Naive thymus-derived CD8-positive, alpha-beta T cell (primary cell): ENCODE measurements around the gene MOSPD3. TPM values are rescaled to one million over a fixed set of nuclear protein-coding genes. Genes with fewer than 3 reads are reported as not detected.

Source experiments
- ATAC-seq, 2 donors: fragments of 150-1000 bp; cut with Tn5 transposase in 1 of 2; sonication (Bioruptor Pico), chemical (Tn5 transposase) in 1 of 2; 1 replicate in 1 of 2; 2 replicates in 1 of 2; pipeline ENCODE4 v1.10.0; 2021; ENCODE audit warnings: mild to moderate bottlenecking in 2 of 2, moderate library complexity in 2 of 2
- POLR2A ChIA-PET: fragments of 350-600 bp; sonication (Branson Sonifier 250); formaldehyde crosslinking; loops from one replicate; lab custom pipeline; 2021; ENCODE audit warnings: antibody characterized with exemption; lab: Charles Lee
- DNase-seq, 10 donors: peaks; one replicate each; pipeline versions ENCODE4 v3.0.0 to v3.0.0-alpha.2; 2020 to 2022
- H3K27ac Mint-ChIP-seq, 10 donors: one replicate each; pipeline ENCODE4 v1.8.0; 2020 to 2022; ENCODE audit warnings: mild to moderate bottlenecking in 10 of 10, mixed read lengths in 10 of 10, moderate library complexity in 4 of 10, inconsistent platforms in 1 of 10
- H3K27me3 Mint-ChIP-seq, 5 donors: one replicate each; pipeline ENCODE4 v1.8.0; 2021 to 2022; ENCODE audit warnings: mixed read lengths in 5 of 5
- H3K36me3 Mint-ChIP-seq, 3 donors: one replicate each; pipeline ENCODE4 v1.8.0; 2020 to 2022; ENCODE audit warnings: mixed read lengths in 3 of 3, mild to moderate bottlenecking in 2 of 3, inconsistent platforms in 1 of 3
- H3K4me1 Mint-ChIP-seq, 4 donors: one replicate each; pipeline ENCODE4 v1.8.0; 2021 to 2022; ENCODE audit warnings: mixed read lengths in 4 of 4
- H3K4me3 Mint-ChIP-seq, 10 donors: one replicate each; pipeline ENCODE4 v1.8.0; 2020 to 2022; ENCODE audit warnings: mild to moderate bottlenecking in 10 of 10, mixed read lengths in 10 of 10, moderate library complexity in 6 of 10, inconsistent platforms in 1 of 10
- H3K9me3 Mint-ChIP-seq, 9 donors: one replicate each; pipeline ENCODE4 v1.8.0; 2020 to 2022; ENCODE audit warnings: mixed read lengths in 9 of 9, mild to moderate bottlenecking in 3 of 9, inconsistent platforms in 1 of 9, moderate library complexity in 1 of 9
- polyA plus RNA-seq, 3 donors: library from polyadenylated mRNA; unstranded; fragments of 300-500 nt; fragmentation: Illumina TruSeq; gene quantifications; one replicate each; pipeline ENCODE4 v1.2.3, GENCODE V29; 2021
- total RNA-seq, 8 experiments: library from RNA in 2 of 8; stranded (reverse) in 2 of 8; gene quantifications; one replicate each; pipeline ENCODE4 v1.2.3 and lab custom pipeline; 2021 to 2026

Gene MOSPD3
- total and polyA plus RNA-seq, 5 experiments from 2014 or later = 13.0 to 21.0 (median 16.4) TPM

DNA sequence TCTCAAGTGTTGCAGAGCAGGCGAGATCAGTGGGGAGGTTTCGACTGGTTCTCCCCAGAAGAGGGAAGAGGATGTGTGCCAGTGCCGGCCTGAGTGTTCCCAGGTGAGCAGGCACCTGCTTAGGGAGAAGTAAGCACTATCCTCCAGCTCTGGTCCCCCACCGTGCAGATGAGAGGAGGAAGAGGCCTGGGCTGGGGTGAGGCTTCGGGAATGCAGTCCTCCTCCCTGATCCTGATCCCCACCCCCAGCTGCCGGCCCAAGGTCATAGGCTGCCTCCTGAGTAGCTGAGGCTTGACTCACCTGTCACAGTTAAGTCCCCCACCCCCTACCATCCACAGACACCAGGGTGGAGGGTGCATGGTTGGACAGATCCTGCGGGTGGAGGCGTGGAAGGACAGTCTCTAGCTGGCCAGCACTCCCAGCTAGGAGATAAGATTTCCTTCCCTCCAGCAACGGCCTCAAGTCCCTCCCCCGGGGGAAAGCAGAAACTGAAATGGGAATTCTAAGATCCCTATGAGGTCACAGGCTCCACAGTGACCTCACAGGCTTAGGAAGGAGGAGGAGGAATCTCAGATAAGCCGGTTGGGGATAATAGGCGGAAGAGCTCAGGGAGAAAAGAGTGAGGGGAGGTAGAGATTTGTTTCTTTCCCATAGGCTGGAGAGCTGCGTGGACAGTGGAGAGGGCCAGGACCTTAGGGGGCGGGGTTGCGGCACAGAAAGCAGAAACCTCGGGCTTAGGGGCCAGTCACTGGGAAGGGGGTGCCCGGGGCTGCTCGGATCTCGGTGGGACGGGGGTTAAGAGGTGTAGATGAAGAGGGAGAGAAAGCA is 27.4 kb upstream of the MOSPD3 start:
- POLR2A ChIA-PET = interaction anchor here (1.0 to 9.8 kb wide), 33 partner anchors 8 to 633 kb away, joined by 3 to 333 read pairs (median 11); partner anchors contain the start of genes AGFG2, GIGYF1, GNB2 and MEPCE
- H3K9me3 Mint-ChIP-seq = no peaks in the 10 kb centered on the region
- peaks cover 4 to 6% (median 5%) of the 10 kb centered on the region in 3 donors for H3K36me3 Mint-ChIP-seq
- peaks cover 21 to 41% (median 31%) of the 10 kb centered on the region in 4 donors for H3K4me1 Mint-ChIP-seq
- DNase-seq = no peak
- peak overlapping the region in 7 of 10 donors; percentile 81 to 98 (median 97) for H3K27ac Mint-ChIP-seq
- ATAC-seq = no peak
- peak overlapping the region; percentile 93 to 100 (median 97) for H3K4me3 Mint-ChIP-seq
- peaks cover 0 to 3% (median 0%) of the 10 kb centered on the region in 5 donors for H3K27me3 Mint-ChIP-seq

DNA sequence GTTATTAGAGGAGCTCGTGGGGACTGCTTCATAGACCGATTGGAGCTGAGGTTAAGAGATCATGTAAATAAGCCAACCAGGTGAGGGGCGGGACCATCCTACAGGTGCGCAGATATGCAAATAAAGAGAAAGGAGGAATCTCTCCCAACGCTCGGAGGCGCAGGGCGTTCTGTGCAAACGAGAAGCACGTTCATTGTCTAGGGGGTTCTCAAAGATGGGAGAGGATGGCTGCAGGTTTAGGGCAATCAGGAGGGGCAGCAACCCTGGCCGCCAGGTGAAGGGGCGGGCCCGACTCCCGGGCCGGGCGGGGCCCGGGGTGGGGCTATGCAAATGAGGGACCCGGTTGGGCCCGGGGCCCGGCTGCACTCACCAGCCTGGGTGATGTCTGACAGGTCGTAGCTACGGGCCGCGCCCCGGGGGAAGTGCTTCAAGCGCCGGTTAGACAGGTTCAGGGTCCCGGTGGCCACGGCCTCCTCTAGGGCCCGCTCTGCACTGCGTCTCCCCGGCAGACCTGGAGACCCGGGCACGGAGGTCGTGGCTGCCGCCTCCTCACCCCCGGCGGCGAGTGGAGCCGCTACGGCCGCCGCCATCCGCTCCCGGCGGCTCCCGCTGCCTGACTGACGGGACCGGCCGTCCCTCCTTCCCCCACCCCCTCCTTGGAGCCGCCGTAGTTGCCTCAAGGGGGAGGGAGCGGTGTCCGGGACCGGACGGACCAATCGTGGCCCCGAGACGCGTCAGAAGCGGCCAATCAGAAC is 26.7 kb upstream of the MOSPD3 start, which contains the start of gene LRCH4:
Gene LRCH4, minus strand, starts transcription at position 619 of the 755 bp plus-strand sequence. Its CDS starts 29 bp downstream, at position 590.
- H3K9me3 Mint-ChIP-seq = no peaks in the 10 kb centered on the region
- H3K27ac Mint-ChIP-seq = peak within 1 kb of the TSS in 7 of 10 donors; percentile 81 to 98 (median 97)
- POLR2A ChIA-PET = interaction anchor here (0.6 to 9.8 kb wide), 46 partner anchors 9 to 632 kb away, joined by 3 to 333 read pairs (median 6); partner anchors contain the start of genes AGFG2, GIGYF1, GNB2 and MEPCE
- H3K36me3 Mint-ChIP-seq = peaks cover 4 to 6% (median 5%) of the 10 kb centered on the region in 3 donors
- H3K27me3 Mint-ChIP-seq = peaks cover 0 to 8% (median 3%) of the 10 kb centered on the region in 5 donors
- H3K4me1 Mint-ChIP-seq = peaks cover 21 to 41% (median 31%) of the 10 kb centered on the region in 4 donors
- DNase-seq (peak in 8 of 10 donors; percentile 40 to 74 (median 62)), ATAC-seq (peak; percentile 14 to 24)
- peak within 1 kb of the TSS; percentile 93 to 100 (median 97) for H3K4me3 Mint-ChIP-seq

DNA sequence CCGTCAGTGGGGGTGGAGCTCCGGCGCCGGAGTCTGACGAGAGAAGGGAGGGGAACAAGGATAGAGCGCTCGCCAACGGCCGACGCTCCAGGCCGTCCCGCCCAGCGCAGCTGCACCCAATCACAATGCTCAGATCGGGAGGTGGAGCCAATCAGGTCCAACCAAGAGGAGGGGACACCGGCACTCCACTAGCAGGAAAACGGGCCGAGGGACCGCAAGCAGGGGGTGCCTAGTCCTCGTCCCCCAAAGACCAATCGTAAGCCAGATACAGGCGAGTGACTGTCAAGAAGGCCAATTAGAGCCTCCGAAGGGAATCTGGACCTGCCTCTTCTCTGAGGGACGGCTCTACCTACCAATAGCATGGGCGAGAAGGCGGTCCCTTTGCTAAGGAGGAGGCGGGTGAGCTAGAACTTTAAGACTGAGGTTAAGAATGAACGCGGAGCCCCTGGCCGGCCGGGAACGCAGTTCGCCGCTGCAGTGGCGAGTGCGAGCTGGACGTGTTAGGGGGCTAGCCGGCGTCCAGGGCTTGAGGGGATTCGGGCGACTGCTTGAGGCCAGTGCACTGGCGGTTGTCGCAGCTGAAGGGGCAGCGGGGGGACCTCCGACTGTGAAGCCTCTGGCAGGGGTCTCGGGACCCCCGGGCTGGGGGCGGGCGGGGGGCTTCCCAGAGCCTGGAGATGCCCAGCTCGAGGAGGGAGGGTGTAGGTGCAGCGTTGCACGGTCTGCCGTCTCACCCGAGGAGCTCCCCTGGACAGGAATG is 25.9 kb upstream of the MOSPD3 start, which contains the start of gene FBXO24:
Gene FBXO24, plus strand, starts transcription at position 63 of the 760 bp plus-strand sequence. Its CDS starts 298 bp downstream, at position 361.
- H3K36me3 Mint-ChIP-seq = peaks cover 4 to 6% (median 5%) of the 10 kb centered on the region in 3 donors
- H3K9me3 Mint-ChIP-seq = no peaks in the 10 kb centered on the region
- POLR2A ChIA-PET = interaction anchor here (0.6 to 9.8 kb wide), 46 partner anchors 8 to 631 kb away, joined by 3 to 333 read pairs (median 6); partner anchors contain the start of genes AGFG2, GIGYF1, GNB2 and MEPCE
- H3K4me3 Mint-ChIP-seq = peak within 1 kb of the TSS; percentile 93 to 100 (median 97)
- H3K27ac Mint-ChIP-seq = peak within 1 kb of the TSS in 7 of 10 donors; percentile 81 to 98 (median 97)
- peaks cover 0 to 10% (median 3%) of the 10 kb centered on the region in 5 donors for H3K27me3 Mint-ChIP-seq
- DNase-seq = peak; percentile 96 to 100 (median 100)
- ATAC-seq = peak; percentile 83 to 85
- H3K4me1 Mint-ChIP-seq = peaks cover 21 to 41% (median 31%) of the 10 kb centered on the region in 4 donors

DNA sequence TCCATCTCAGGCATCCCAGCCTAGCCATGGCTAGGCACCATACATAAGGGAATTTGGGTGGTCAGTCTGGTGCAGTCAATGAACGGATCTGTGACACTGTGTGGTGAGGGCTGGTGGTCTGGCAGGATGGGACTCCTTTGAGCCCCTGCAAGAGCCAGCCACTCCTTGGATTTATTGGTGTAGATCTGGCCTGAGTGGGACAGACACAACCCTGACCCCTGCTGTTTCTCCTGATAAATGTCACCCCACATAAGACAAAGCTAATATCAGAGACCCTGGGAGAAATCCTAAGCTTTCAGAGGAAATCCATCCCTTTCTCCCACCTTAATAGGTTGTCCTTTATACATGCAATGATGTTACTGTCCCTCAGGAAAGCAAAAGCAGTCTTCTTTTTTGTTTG is 23.9 kb upstream of the MOSPD3 start:
- H3K27ac Mint-ChIP-seq = peak overlapping the region in 3 of 10 donors; percentile 18 to 44 (median 43)
- DNase-seq (no peak), ATAC-seq (no peak)
- peaks cover 14 to 29% (median 20%) of the 10 kb centered on the region in 4 donors for H3K4me1 Mint-ChIP-seq
- no peaks in the 10 kb centered on the region for H3K9me3 Mint-ChIP-seq
- peak overlapping the region; percentile 36 to 98 (median 72) for H3K4me3 Mint-ChIP-seq
- POLR2A ChIA-PET = interaction anchor here (0.7 to 9.8 kb wide), 4 partner anchors 15 to 57 kb away, joined by 3 to 333 read pairs (median 4); partner anchors contain the start of gene SAP25
- peaks cover 0 to 4% (median 3%) of the 10 kb centered on the region in 3 donors for H3K36me3 Mint-ChIP-seq
- H3K27me3 Mint-ChIP-seq = peaks cover 0 to 10% (median 3%) of the 10 kb centered on the region in 5 donors

DNA sequence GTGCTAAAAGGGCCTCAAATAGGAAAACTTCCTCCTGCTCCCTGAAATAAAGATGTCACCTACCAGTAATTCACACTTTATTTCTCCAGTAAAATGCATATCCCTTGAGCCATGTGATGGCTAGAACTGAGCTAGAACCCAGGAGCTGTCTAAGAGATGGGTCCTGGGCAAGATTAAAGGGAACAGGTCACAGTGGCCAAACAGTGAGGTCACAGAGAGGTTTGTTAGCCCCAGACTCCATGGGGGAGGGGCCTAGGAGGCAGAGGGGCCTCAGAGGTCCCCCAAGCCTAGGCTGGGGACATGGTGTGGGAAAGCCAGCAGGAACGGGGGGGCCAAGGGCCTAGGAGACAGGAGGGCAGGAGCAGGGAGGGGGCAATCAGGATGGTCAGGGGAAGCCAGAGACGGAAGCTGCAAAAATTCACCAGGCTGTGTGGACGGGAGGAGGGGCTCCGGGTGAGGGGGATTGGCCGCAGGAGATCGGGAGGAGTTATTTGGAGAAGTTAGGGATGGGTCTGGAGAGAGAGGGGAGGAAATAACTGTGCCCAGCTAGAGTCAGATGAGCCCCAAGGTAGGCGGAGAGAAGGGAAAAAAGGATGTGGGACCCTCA is 22.9 kb upstream of the MOSPD3 start:
- peak overlapping the region in 2 of 10 donors; percentile 34 to 42 for H3K4me3 Mint-ChIP-seq
- ATAC-seq = no peak
- H3K27me3 Mint-ChIP-seq = peaks cover 0 to 10% (median 3%) of the 10 kb centered on the region in 5 donors
- POLR2A ChIA-PET = interaction anchor here (0.7 to 9.8 kb wide), 5 partner anchors 14 to 44 kb away, joined by 3 to 333 read pairs (median 4); partner anchors contain the start of gene SAP25
- peaks cover 8 to 21% (median 12%) of the 10 kb centered on the region in 4 donors for H3K4me1 Mint-ChIP-seq
- H3K9me3 Mint-ChIP-seq = no peaks in the 10 kb centered on the region
- DNase-seq = no peak
- peaks cover 0 to 4% (median 3%) of the 10 kb centered on the region in 3 donors for H3K36me3 Mint-ChIP-seq
- peak overlapping the region in 1 of 10 donors; percentile 59 for H3K27ac Mint-ChIP-seq

DNA sequence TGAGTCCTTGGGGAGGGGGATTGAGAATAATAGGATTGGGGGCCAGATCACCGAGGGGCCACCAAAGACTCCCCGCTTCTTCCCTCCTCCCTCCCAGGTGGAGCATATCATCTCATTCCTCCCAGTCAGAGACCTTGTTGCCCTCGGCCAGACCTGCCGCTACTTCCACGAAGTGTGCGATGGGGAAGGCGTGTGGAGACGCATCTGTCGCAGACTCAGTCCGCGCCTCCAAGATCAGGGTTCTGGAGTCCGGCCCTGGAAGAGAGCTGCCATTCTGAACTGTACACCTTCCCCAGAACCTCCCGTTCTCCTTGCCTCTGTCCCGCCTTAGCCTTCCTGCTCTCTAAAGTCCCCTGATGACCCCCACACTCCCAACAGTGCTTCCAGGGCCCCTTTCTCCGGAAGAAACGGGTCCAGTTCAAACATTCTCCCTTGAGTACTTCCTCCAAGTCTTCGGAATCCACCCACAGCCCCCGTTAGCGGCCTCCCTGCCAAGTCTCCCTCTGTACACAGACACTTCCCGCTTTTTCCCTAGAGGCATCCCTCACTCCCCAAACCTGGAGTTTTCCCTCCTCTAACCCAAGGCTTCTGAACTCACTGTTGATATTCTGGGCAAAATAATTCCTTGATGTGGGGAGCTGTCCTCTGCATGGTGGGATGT is 22.1 kb upstream of the MOSPD3 start:
- Mint-ChIP-seq H3K27me3 (peaks cover 0 to 10% (median 3%) of the 10 kb centered on the region in 5 donors), H3K9me3 (no peaks in the 10 kb centered on the region), H3K4me3 (no peak overlapping the region), H3K4me1 (peaks cover 1 to 15% (median 9%) of the 10 kb centered on the region in 4 donors), H3K36me3 (peaks cover 0 to 4% (median 3%) of the 10 kb centered on the region in 3 donors), H3K27ac (peak overlapping the region in 2 of 10 donors; percentile 31 to 44)
- ATAC-seq = no peak
- POLR2A ChIA-PET = interaction anchor here (0.7 to 9.8 kb wide), 5 partner anchors 11 to 44 kb away, joined by 3 to 333 read pairs (median 4); partner anchors contain the start of gene SAP25
- no peak for DNase-seq

DNA sequence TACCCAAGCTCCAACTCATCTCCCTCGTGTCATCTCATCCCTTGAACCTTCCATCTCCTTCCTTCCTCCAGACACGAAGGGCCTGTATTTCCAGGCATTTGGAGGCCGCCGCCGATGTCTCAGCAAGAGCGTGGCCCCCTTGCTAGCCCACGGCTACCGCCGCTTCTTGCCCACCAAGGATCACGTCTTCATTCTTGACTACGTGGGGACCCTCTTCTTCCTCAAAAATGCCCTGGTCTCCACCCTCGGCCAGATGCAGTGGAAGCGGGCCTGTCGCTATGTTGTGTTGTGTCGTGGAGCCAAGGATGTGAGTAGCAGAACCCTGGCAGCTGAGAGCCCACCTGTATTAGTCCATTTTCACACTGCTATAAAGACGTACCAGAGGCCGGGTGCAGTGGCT is 20.7 kb upstream of the MOSPD3 start:
- POLR2A ChIA-PET = interaction anchor here (0.9 to 1.0 kb wide), 2 partner anchors 9 to 42 kb away, joined by 3 read pairs; no protein-coding TSS in a partner anchor
- DNase-seq (no peak), ATAC-seq (no peak)
- Mint-ChIP-seq H3K27me3 (peaks cover 0 to 10% (median 3%) of the 10 kb centered on the region in 5 donors), H3K9me3 (no peaks in the 10 kb centered on the region), H3K4me3 (no peak overlapping the region), H3K36me3 (no peaks in the 10 kb centered on the region), H3K27ac (no peak overlapping the region), H3K4me1 (peaks cover 0 to 10% (median 6%) of the 10 kb centered on the region in 4 donors)

DNA sequence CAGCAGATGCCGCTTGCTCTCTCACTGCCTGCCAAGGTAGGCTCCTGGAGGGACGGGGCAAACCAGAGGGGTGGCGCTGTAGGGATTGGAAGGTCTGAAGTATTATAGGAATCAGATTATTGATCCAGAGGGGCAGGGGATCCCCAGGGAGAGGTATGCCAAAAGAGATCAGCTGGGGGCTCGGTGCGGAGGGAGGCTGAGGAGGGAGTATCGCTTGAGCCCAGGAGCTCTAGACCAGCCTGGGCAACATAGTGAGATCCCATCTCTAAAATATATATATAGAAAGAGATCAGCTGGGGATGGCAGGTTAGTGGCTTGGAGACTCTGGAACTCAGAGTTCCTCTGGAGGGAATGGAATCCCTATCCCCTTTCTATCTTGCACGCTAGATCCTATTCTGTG is 17.2 kb upstream of the MOSPD3 start:
- H3K9me3 Mint-ChIP-seq = no peaks in the 10 kb centered on the region
- no peak overlapping the region for H3K27ac Mint-ChIP-seq
- no peak for DNase-seq
- POLR2A ChIA-PET = interaction anchor here (0.5 to 2.1 kb wide), 2 partner anchors 10 to 1225 kb away, joined by 3 to 12 read pairs; partner anchors contain the start of genes FBXO24 and LRCH4
- H3K4me3 Mint-ChIP-seq = no peak overlapping the region
- peaks cover 0 to 9% (median 3%) of the 10 kb centered on the region in 4 donors for H3K4me1 Mint-ChIP-seq
- H3K27me3 Mint-ChIP-seq = peaks cover 0 to 7% (median 3%) of the 10 kb centered on the region in 5 donors
- H3K36me3 Mint-ChIP-seq = no peaks in the 10 kb centered on the region
- ATAC-seq = no peak

DNA sequence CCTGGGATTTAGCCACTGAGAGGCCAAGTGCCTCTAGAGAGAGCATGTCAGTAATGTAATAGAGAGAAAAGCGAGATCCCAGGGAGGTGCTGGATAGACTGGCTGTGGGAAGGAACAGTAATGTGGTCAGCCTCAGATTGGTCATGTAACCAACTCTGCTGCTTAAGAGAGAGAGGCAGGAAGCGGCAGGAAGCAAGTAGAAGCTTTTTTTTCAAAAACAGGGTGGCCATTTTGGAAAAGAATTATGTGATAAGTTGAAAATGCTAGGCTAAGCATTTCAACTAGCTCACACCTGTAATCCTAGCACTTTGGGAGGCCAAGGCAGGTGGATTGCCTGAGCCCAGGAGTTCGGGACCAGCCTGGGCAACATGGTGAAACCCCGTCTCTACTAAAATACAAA is 13.9 kb upstream of the MOSPD3 start:
- H3K27me3 Mint-ChIP-seq = no peaks in the 10 kb centered on the region
- H3K9me3 Mint-ChIP-seq = no peaks in the 10 kb centered on the region
- peak overlapping the region in 2 of 10 donors; percentile 0 to 84 for H3K27ac Mint-ChIP-seq
- no peak for ATAC-seq
- H3K4me3 Mint-ChIP-seq = no peak overlapping the region
- H3K4me1 Mint-ChIP-seq = peaks cover under 1 to 11% (median 8%) of the 10 kb centered on the region in 4 donors
- H3K36me3 Mint-ChIP-seq = no peaks in the 10 kb centered on the region
- POLR2A ChIA-PET = interaction anchor here (0.7 to 1.9 kb wide), 3 partner anchors 12 to 1037 kb away, joined by 3 to 9 read pairs (median 8); partner anchors contain the start of genes FBXO24 and LRCH4
- no peak for DNase-seq
